Measurements from ENCODE around the gene OR4E2. TPM values are rescaled to one million over a fixed set of nuclear protein-coding genes. Genes with fewer than 3 reads are reported as not detected.
A peak's percentile ranks its signal among the peaks of the same experiment; 100 is the strongest.
"Not testable (repeated sequence)": the region's sequence is repeated elsewhere in the genome, so short reads cannot be mapped to it uniquely, and the experiment has no call there.

The OR4E2 gene
- total and polyA plus RNA-seq, 4 donors: not detected

DNA sequence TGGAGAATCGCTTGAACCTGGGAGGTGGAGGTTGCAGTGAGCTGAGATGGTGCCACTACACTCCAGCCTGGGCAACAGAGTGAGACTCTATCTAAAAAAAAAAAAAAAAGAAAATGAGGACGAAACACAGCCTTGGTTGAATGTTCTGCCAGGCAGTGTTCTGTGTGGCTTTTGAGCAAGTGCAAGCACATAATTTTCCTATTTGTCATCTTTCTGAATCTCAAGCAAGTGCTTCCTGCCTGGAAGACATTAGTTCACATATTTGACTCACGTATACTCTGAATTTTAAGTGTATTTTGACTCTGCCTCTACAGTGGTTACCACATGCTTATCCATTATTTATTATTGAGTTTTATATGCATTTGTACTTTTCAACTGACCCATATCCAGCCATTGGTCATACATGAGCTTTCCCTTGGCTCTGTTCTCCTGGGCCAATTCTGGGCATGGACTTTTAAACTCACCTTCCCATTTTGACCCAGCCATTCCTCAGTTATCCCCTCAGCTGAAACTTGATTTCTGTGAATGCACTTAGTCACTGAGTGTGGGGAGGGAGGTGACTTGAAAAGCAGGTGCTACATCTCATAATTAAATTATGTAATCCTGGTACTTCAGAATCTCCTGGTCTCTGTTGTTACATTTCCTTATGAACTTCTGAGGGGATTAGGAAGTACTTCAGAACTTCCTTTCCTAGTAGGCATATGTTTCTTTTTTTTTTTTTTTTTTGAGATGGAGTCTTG lies 27.0 kb upstream of the OR4E2 start:
- H3K9ac ChIP-seq (ENCODE audit: insufficient read depth in 1 of 2, low read length in 2 of 2): no peak overlapping the region
- no peaks in the 10 kb centered on the region for H3K27me3 ChIP-seq (ENCODE audit: control insufficient read depth in 3 of 3, insufficient read depth in 3 of 3, low read length in 2 of 3)
- H3K4me1 ChIP-seq (ENCODE audit: control insufficient read depth in 5 of 5, insufficient read depth in 5 of 5, low read length in 5 of 5): no peaks in the 10 kb centered on the region
- H3K27ac ChIP-seq (ENCODE audit: low read depth in 1 of 2, low read length in 1 of 2): no peak overlapping the region
- ATAC-seq (ENCODE audit: insufficient read depth, low FRiP score) (no peak), DNase-seq (no peak)
- no peak overlapping the region for H3K4me3 ChIP-seq
- no peaks in the 10 kb centered on the region for H3K9me3 ChIP-seq (ENCODE audit: control insufficient read depth in 4 of 4, insufficient read depth in 3 of 4, low read length in 3 of 4)
- WGBS, 2 donors: 65 to 78% methylated on average over 3 of the region's 3 CpGs
- TF ChIP-seq, protein P1, sequence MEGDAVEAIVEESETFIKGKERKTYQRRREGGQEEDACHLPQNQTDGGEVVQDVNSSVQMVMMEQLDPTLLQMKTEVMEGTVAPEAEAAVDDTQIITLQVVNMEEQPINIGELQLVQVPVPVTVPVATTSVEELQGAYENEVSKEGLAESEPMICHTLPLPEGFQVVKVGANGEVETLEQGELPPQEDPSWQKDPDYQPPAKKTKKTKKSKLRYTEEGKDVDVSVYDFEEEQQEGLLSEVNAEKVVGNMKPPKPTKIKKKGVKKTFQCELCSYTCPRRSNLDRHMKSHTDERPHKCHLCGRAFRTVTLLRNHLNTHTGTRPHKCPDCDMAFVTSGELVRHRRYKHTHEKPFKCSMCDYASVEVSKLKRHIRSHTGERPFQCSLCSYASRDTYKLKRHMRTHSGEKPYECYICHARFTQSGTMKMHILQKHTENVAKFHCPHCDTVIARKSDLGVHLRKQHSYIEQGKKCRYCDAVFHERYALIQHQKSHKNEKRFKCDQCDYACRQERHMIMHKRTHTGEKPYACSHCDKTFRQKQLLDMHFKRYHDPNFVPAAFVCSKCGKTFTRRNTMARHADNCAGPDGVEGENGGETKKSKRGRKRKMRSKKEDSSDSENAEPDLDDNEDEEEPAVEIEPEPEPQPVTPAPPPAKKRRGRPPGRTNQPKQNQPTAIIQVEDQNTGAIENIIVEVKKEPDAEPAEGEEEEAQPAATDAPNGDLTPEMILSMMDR (IDR thresholded peaks at IDR 0.05; ENCODE audit: control extremely low read depth, extremely low read depth): no peak
- H3K36me3 ChIP-seq (ENCODE audit: control insufficient read depth in 4 of 4, insufficient read depth in 4 of 4, low read length in 4 of 4): no peaks in the 10 kb centered on the region

DNA sequence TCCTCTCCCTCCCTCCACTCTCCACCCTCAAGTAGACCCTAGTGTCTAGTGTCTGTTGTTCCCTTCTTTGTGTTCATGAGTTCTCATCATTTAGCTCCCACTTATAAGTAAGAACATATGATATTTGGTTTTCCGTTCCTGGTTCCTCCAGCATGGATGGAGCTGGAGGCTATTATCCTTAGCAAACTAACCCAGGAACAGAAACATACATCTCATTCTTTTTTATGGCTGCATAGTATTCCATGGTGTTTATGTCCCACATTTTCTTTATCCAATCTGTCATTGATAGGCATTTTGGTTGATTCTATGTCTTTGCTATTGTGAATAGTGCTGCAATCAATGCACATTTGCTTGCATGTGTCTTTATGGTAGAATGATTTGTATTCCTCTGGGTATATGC lies 23.1 kb upstream of the OR4E2 start:
- not testable (repeated sequence) for H3K27ac ChIP-seq (ENCODE audit: low read depth in 1 of 2, low read length in 1 of 2); H3K4me1 ChIP-seq (ENCODE audit: control insufficient read depth in 5 of 5, insufficient read depth in 5 of 5, low read length in 5 of 5); H3K4me3 ChIP-seq; DNase-seq; ATAC-seq (ENCODE audit: insufficient read depth, low FRiP score); H3K27me3 ChIP-seq (ENCODE audit: control insufficient read depth in 3 of 3, insufficient read depth in 3 of 3, low read length in 2 of 3); H3K9me3 ChIP-seq (ENCODE audit: control insufficient read depth in 4 of 4, insufficient read depth in 3 of 4, low read length in 3 of 4); H3K36me3 ChIP-seq (ENCODE audit: control insufficient read depth in 4 of 4, insufficient read depth in 4 of 4, low read length in 4 of 4); H3K9ac ChIP-seq (ENCODE audit: insufficient read depth in 1 of 2, low read length in 2 of 2)
- WGBS, 2 donors: 96 to 100% methylated on average over 1 of the region's 1 CpG

DNA sequence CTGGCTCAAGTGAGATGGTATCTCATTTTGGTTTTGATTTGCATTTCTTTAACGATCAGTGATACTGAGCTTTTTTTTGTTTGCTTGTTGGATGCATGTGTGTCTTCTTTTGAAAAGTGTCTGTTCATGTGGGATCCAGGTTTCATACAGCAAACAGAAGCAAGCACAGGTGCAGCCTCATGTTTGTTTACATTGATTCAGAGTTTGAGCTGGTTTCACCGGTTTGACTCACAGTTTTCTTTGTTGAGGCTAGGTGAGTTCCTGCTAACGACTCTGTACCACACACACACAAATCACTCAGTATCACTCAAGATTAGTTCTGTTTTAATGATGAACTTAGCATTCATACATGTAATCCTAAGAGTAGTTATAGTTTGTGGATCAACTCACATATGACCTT lies 22.6 kb upstream of the OR4E2 start:
- 28 to 30% methylated on average over 3 of the region's 3 CpGs for WGBS, 2 donors
- DNase-seq (peak in 1 of 3 donors; percentile 38), ATAC-seq (ENCODE audit: insufficient read depth, low FRiP score) (no peak)
- Histone ChIP-seq H3K36me3 (ENCODE audit: control insufficient read depth in 4 of 4, insufficient read depth in 4 of 4, low read length in 4 of 4) (no peaks in the 10 kb centered on the region), H3K9ac (ENCODE audit: insufficient read depth in 1 of 2, low read length in 2 of 2) (no peak overlapping the region), H3K4me3 (no peak overlapping the region), H3K4me1 (ENCODE audit: control insufficient read depth in 5 of 5, insufficient read depth in 5 of 5, low read length in 5 of 5) (no peaks in the 10 kb centered on the region), H3K27ac (ENCODE audit: low read depth in 1 of 2, low read length in 1 of 2) (no peak overlapping the region), H3K9me3 (ENCODE audit: control insufficient read depth in 4 of 4, insufficient read depth in 3 of 4, low read length in 3 of 4) (no peaks in the 10 kb centered on the region), H3K27me3 (ENCODE audit: control insufficient read depth in 3 of 3, insufficient read depth in 3 of 3, low read length in 2 of 3) (no peaks in the 10 kb centered on the region)
- TF ChIP-seq, protein P1 (IDR thresholded peaks at IDR 0.05; ENCODE audit: control extremely low read depth, extremely low read depth): no peak

DNA sequence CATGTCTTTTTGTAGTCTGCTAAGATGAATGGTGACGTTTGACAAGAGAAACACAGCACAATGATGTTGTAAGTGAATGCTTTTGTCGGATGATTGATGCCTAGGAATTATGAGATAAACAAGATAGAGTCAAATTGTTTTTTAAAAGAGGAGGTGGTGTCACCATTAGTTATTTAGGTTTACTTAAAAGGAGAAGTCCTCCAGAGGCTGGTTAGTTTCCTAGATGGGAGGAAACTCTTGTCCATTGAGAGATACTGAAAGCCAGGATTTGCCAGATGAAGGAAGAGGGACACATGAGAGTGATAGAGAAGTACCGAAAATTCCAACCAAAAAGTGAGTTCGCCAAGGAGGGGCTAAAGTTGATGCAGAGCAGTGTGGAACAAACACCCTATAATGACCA lies 18.8 kb upstream of the OR4E2 start, which contains the start of gene OR10G2:
Gene OR10G2, minus strand, starts transcription at position 101 of the 400 bp plus-strand sequence. Its CDS starts 98 bp downstream, at position 3.
- H3K4me1 ChIP-seq (ENCODE audit: control insufficient read depth in 5 of 5, insufficient read depth in 5 of 5, low read length in 5 of 5): no peaks in the 10 kb centered on the region
- WGBS, 2 donors: 75 to 83% methylated on average over 4 of the region's 4 CpGs
- H3K27me3 ChIP-seq (ENCODE audit: control insufficient read depth in 3 of 3, insufficient read depth in 3 of 3, low read length in 2 of 3): no peaks in the 10 kb centered on the region
- H3K36me3 ChIP-seq (ENCODE audit: control insufficient read depth in 4 of 4, insufficient read depth in 4 of 4, low read length in 4 of 4): no peaks in the 10 kb centered on the region
- H3K9ac ChIP-seq (ENCODE audit: insufficient read depth in 1 of 2, low read length in 2 of 2): no peak within 1 kb of the TSS
- no peak for ATAC-seq (ENCODE audit: insufficient read depth, low FRiP score)
- no peak within 1 kb of the TSS for H3K4me3 ChIP-seq
- DNase-seq: no peak
- no peaks in the 10 kb centered on the region for H3K9me3 ChIP-seq (ENCODE audit: control insufficient read depth in 4 of 4, insufficient read depth in 3 of 4, low read length in 3 of 4)
- TF ChIP-seq, protein P1 (IDR thresholded peaks at IDR 0.05; ENCODE audit: control extremely low read depth, extremely low read depth): no peak
- no peak within 1 kb of the TSS for H3K27ac ChIP-seq (ENCODE audit: low read depth in 1 of 2, low read length in 1 of 2)
